HL-60 (cell line): ENCODE measurements around the gene IDH3A.

Experiments used
- DNase-seq, 2 experiments: peaks; one replicate each; pipeline ENCODE4 v3.0.0-alpha.2; 2010 to 2020; ENCODE audit warnings: low read depth in 1 of 2, low spot score in 1 of 2
- H3K27ac ChIP-seq: fragments of 250-450 bp; sonication (Bioruptor Pico); replicated peaks from 2 replicates; pipeline ENCODE4 v1.5.1; 2020; ENCODE audit warnings: mild to moderate bottlenecking, moderate library complexity
- H3K27me3 ChIP-seq: fragments of 250-450 bp; sonication (Bioruptor Pico); 2 replicates; pipeline ENCODE4 v1.5.1; 2021; ENCODE audit warnings: mild to moderate bottlenecking, moderate library complexity; ENCODE audit not compliant: insufficient read depth, poor library complexity, severe bottlenecking
- H3K4me3 ChIP-seq: replicated peaks from 2 replicates; pipeline ENCODE4 v1.5.1; 2011; ENCODE audit warnings: mild to moderate bottlenecking, control low read depth, low read length; ENCODE audit not compliant: insufficient read depth
- CTCF ChIP-seq: IDR thresholded peaks from one replicate; pipeline ENCODE4 v1.5.1; 2011; ENCODE audit warnings: low read length, control low read depth, inconsistent platforms; ENCODE audit not compliant: insufficient read depth
- GABPA ChIP-seq: IDR thresholded peaks from 2 replicates; pipeline ENCODE4 v1.6.1; 2012; ENCODE audit warnings: low read depth
- POLR2AphosphoS5 ChIP-seq: IDR thresholded peaks from 2 replicates; pipeline ENCODE4 v1.6.1; 2012; ENCODE audit warnings: low read depth
- REST ChIP-seq: IDR thresholded peaks from 2 replicates; pipeline ENCODE4 v1.6.1; 2012; ENCODE audit warnings: low read depth; ENCODE audit not compliant: insufficient replicate concordance
- SPI1 ChIP-seq: IDR thresholded peaks from 2 replicates; pipeline ENCODE4 v1.6.1; 2012; ENCODE audit warnings: low read depth, mild to moderate bottlenecking, borderline replicate concordance

The IDH3A gene

GRCh38 chr15:78195735-78196201 lies 46.6 kb downstream of the IDH3A start:
- TF ChIP-seq SPI1 (no peak), CTCF (peak; percentile 77)
- no peak overlapping the region for H3K4me3 ChIP-seq
- no peaks in the 10 kb centered on the region for H3K27me3 ChIP-seq
- no peak overlapping the region for H3K27ac ChIP-seq
- peak in 1 of 2 experiments; percentile 28 for DNase-seq

DNA sequence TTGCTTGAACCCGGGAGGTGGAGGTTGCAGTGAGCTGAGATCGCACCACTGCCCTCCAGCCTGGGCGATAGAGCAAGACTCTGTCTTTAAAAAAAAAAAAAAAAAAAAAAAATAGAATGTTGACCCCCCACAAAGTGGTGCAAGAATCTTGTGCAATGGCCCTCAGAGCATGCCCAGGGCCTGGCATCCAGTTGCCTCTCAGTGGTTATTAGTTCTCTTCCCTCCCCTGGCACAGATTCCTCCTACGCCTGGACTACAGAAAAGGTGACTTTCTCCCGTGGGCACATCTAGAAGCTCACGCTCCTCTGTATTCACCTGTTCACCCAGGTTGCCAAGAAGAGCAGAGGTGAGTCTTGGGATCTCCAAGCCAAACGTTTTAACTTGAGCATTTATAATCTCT lies 48.5 kb downstream of the IDH3A start:
- Histone ChIP-seq H3K4me3 (no peak overlapping the region), H3K27me3 (no peaks in the 10 kb centered on the region), H3K27ac (no peak overlapping the region)
- no peak for TF ChIP-seq GABPA
- no peak for TF ChIP-seq CTCF
- no peak for TF ChIP-seq REST
- TF ChIP-seq SPI1, result no peak
- no peak for TF ChIP-seq POLR2AphosphoS5
- peak in 1 of 2 experiments; percentile 46 for DNase-seq

DNA sequence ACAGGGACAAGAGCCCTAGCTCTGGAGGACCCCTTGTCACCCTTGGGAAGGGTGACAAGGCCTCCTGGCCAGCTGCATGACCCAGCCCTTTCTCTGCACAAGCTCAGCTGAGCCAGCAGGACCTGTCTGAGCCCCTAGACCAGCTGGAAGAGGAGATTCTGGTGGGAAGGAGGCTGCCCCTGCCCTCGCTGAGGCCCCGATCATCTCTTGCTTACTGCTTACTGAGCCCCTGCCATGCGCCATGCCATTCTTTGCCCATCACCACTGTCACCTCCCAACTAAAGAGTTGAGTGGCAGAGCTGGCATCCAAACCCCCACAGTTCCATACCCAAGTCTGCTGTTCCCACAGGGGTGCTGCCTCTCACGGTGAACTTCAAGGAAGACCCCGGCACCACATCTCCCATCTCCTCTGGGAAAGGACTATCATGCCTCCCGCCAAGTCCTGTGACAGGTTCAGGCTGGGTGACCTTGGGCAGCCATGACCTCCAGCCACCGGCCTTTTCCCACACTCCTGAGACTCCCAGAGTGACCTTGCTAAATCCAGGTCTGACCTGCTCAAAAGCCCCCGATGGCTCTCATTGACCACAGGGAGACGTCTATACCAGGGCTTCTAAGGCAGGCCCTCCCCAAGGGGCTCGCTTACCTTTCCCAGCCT lies 51.2 kb downstream of the IDH3A start:
- no peak overlapping the region for H3K27ac ChIP-seq
- no peak for DNase-seq
- no peaks in the 10 kb centered on the region for H3K27me3 ChIP-seq
- H3K4me3 ChIP-seq, result no peak overlapping the region
- TF ChIP-seq GABPA, result no peak
- no peak for TF ChIP-seq SPI1
- TF ChIP-seq POLR2AphosphoS5, result no peak

- Histone ChIP-seq H3K4me3 (no peak overlapping the region), H3K27me3 (no peaks in the 10 kb centered on the region), H3K27ac (no peak overlapping the region)
- no peak for DNase-seq
- TF ChIP-seq GABPA, result no peak
- TF ChIP-seq SPI1, result no peak
- no peak for TF ChIP-seq POLR2AphosphoS5
- no peak for TF ChIP-seq REST
- TF ChIP-seq CTCF, result no peak
Observed at GRCh38 chr15:78201281-78202190, 52.4 kb downstream of the IDH3A start.
